ENCODE results near the gene BBS7. TPM values are rescaled to one million over a fixed set of nuclear protein-coding genes. Genes with fewer than 3 reads are reported as not detected.

Gene BBS7
- total RNA-seq, 1 experiment from 2014 or later, result 26.2 TPM

GRCh38 chr4:121785479-121785878, 84.8 kb downstream of the BBS7 start:
- no peaks in the 10 kb centered on the region for H3K27me3 ChIP-seq (ENCODE audit: insufficient read depth, low read length)
- no peaks in the 10 kb centered on the region for H3K9me3 ChIP-seq (ENCODE audit: control insufficient read depth, low read depth, low read length)

More at GRCh38 chr4:121785479-121785878, 84.8 kb downstream of the BBS7 start:
- Histone ChIP-seq H3K23ac (ENCODE audit: insufficient read length, low read depth, low read length) (no peak overlapping the region), H2BK5ac (ENCODE audit: insufficient read length, low read length) (no peak overlapping the region), H2BK120ac (ENCODE audit: low read depth, low read length, poor library complexity, severe bottlenecking) (no peak overlapping the region), H4K91ac (ENCODE audit: insufficient read length, low read depth, low read length) (no peak overlapping the region), H3K56ac (ENCODE audit: insufficient read length, low read depth, low read length) (no peak overlapping the region), H3K79me2 (ENCODE audit: insufficient read depth, low read length) (no peaks in the 10 kb centered on the region), H2AK5ac (ENCODE audit: insufficient read length, low read length) (no peak overlapping the region), H3K79me1 (ENCODE audit: insufficient read depth, low read depth, low read length, poor library complexity, severe bottlenecking) (no peaks in the 10 kb centered on the region), H2BK20ac (ENCODE audit: low read depth, low read length, poor library complexity, severe bottlenecking) (no peak overlapping the region), H4K20me1 (ENCODE audit: control insufficient read depth, insufficient read depth, insufficient read length) (no peaks in the 10 kb centered on the region), H2BK12ac (ENCODE audit: insufficient read length, low read depth, low read length) (no peak overlapping the region), H3K14ac (ENCODE audit: insufficient read depth, low read length) (no peak overlapping the region), H3K4me2 (ENCODE audit: insufficient read depth, insufficient read length, low read length) (no peak overlapping the region), H3K9ac (ENCODE audit: extremely low read depth, insufficient read length, low read length) (no peak overlapping the region), H2AFZ (ENCODE audit: low read length) (no peak overlapping the region), H3K4me1 (ENCODE audit: insufficient read depth, low read length) (peaks cover 5% of the 10 kb centered on the region; the same call in 1 of the 2 replicates), H3K23me2 (ENCODE audit: insufficient read length, low read depth, low read length, poor library complexity, severe bottlenecking) (no peaks in the 10 kb centered on the region), H3K27ac (ENCODE audit: insufficient read length, low read depth, low read length) (no peak overlapping the region), H4K8ac (replicated peaks; ENCODE audit: insufficient read length, low read depth, low read length) (no peak overlapping the region), H3K4ac (ENCODE audit: low read depth, low read length) (no peak overlapping the region), H3T11ph (ENCODE audit: low read length) (no peak overlapping the region), H2BK15ac (ENCODE audit: low read depth, low read length) (no peak overlapping the region), H4K5ac (ENCODE audit: insufficient read length, low read depth, low read length) (no peak overlapping the region), H3K18ac (ENCODE audit: insufficient read length, low read depth, low read length) (no peak overlapping the region)
- TF ChIP-seq CTCF (conservative IDR thresholded peaks at IDR 0.05), result no peak
- no CpG with 5 or more reads among the region's 4 CpGs for WGBS (ENCODE audit: extremely low coverage, insufficient read length, low lambda C conversion rate)
- Mint-ChIP-seq H3K27ac (no peak overlapping the region), H3K4me1 (peaks cover 12 to 16% of the 10 kb centered on the region in 2 experiments), H3K36me3 (ENCODE audit: insufficient read depth in 1 of 3, low read depth in 3 of 3) (no peaks in the 10 kb centered on the region), H3K4me3 (no peak overlapping the region), H3K9me3 (no peaks in the 10 kb centered on the region), H3K27me3 (ENCODE audit: low read depth) (peaks cover 7% of the 10 kb centered on the region)
- no peak for DNase-seq
